Cardiac fibroblast (primary cell): ENCODE measurements around the gene TMEM38B.

Experiments
- DNase-seq, 2 donors: peaks; one replicate each; pipeline versions ENCODE4 v3.0.0 to v3.0.0-alpha.2; 2010; ENCODE audit warnings: low read depth in 2 of 2
- H3K4me3 ChIP-seq, 2 donors: replicated peaks in 1 of 2; 1 replicate in 1 of 2; 2 replicates in 1 of 2; pipeline ENCODE4 v1.5.1; 2011; ENCODE audit warnings: low read depth in 2 of 2, low read length in 2 of 2, mild to moderate bottlenecking in 2 of 2, moderate library complexity in 1 of 2
- TF ChIP-seq, protein P1 (sequence below): IDR thresholded peaks from one replicate; pipeline ENCODE4 v1.5.1; 2011; ENCODE audit warnings: low read depth, mild to moderate bottlenecking, low read length, inconsistent platforms

The TMEM38B gene

DNA sequence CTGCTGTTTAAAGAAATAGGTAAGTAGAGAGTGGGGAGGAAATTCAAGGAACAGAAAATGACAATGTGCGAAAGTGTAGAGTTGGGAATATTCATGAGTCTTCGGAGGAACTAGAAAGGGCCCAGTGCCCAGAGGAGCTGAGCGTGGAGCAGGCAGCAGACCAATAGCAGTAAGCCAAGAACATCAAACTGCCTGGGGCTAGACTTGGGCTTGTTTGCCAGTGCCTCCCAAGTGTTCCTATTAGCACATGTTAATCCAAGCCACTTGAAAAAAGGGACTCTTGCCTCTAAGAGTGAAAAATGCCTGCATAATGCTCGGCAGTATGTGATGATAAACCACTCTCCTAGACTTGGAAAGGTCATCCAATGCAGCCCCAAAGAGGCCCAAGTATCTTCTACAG, 33.3 kb upstream of the TMEM38B start:
- no peak for DNase-seq
- H3K4me3 ChIP-seq = no peak overlapping the region
- TF ChIP-seq, protein P1, sequence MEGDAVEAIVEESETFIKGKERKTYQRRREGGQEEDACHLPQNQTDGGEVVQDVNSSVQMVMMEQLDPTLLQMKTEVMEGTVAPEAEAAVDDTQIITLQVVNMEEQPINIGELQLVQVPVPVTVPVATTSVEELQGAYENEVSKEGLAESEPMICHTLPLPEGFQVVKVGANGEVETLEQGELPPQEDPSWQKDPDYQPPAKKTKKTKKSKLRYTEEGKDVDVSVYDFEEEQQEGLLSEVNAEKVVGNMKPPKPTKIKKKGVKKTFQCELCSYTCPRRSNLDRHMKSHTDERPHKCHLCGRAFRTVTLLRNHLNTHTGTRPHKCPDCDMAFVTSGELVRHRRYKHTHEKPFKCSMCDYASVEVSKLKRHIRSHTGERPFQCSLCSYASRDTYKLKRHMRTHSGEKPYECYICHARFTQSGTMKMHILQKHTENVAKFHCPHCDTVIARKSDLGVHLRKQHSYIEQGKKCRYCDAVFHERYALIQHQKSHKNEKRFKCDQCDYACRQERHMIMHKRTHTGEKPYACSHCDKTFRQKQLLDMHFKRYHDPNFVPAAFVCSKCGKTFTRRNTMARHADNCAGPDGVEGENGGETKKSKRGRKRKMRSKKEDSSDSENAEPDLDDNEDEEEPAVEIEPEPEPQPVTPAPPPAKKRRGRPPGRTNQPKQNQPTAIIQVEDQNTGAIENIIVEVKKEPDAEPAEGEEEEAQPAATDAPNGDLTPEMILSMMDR = no peak

DNA sequence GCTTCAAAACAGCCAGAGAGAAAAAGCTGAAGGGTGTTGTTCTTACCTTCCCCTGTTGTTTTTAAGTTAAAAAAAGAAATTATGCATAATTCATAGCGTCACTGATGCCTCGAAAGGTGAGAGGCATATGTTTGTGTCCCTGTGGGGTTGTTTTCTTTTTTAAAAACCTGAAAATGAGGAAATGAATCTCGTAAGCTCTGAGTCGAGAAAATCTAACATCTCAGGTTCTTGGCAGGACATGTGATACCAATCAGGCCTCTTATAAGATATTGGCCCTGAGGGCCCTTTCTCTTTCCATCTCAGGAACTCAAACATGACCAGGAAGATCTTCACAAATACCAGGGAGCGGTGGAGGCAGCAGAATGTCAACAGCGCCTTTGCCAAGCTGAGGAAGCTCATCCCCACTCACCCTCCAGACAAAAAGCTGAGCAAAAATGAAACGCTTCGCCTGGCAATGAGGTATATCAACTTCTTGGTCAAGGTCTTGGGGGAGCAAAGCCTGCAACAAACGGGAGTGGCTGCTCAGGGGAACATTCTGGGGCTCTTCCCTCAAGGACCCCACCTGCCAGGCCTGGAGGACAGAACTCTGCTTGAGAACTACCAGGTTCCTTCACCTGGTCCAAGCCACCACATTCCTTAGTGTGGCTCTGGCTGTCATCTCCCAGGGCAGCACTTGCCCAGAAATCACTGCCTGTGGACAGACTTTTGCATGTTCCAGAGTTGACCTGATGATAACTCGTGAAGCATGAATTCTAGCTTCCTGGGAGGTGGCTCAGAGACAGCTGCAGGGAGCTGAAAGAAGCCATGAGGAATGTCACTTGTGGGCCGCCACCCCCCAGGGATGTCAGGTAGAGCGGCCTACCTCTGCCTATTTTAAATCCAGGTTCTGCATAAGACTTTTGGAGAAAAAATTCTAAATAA, 31.9 kb upstream of the TMEM38B start, which contains the start of gene TAL2:
Gene TAL2, plus strand, starts transcription at position 274 of the 921 bp plus-strand sequence. Its CDS starts 40 bp downstream, at position 314.
- DNase-seq = no peak
- TF ChIP-seq, protein P1 = no peak
- no peak within 1 kb of the TSS for H3K4me3 ChIP-seq

DNA sequence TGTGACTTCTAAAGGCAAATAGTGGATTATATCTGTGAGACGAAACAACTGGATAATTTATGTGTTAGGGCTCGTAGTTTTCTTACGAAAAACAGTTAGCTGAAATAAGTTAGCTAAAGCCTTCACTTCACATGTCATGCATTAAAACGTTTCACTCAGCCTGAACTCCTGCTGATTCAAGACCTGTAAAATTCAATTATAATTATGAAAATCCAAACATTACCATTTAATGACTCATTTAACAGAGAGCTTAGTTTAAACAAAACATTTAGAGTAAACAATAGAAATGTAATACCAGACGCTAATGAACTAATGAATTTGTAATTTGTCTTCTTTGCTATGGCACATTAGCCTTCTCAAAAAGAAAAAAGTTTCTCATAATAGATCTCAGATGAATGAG, 30.4 kb upstream of the TMEM38B start:
- TF ChIP-seq, protein P1 = no peak
- H3K4me3 ChIP-seq = no peak overlapping the region
- DNase-seq = no peak

DNA sequence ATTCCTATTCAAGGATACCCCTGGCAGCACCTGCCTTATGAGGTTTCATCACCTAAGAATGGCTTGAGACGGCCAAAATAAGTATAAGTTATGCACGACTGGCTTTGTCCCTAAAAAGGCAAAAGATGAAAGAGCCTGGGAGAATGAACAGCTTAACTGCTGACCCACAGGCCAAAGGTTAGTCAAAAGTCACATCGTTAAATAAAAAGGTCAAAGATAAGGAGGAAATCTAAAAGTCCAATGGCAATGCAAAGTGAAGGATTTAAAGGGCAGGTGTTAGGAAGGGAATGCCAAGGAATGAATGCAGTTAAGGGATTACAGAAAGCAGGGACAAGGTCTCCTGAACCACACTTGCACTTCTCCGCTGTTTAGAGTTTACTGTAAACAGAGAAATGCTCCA, 26.5 kb upstream of the TMEM38B start:
- no peak for DNase-seq
- TF ChIP-seq, protein P1 = no peak
- H3K4me3 ChIP-seq = no peak overlapping the region

DNA sequence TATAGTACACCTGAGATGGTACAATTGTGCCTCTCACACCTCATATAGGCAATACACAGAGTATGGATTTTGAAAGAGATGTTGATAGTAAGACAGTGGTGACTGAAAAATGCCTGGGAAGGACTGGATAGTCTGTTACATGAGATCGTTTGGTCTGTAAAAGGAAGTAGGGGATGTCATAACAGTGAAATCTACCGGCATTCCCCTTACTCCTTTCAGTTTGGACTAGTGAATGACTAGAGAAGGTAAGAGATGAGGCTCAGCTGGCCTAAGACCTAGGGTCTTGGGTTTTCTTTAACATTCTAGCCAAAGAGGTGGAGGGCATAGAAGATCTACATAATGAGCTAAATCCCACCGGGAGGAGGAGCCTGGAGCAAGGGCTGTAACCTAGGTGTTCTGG, 24.0 kb upstream of the TMEM38B start:
- H3K4me3 ChIP-seq = no peak overlapping the region
- TF ChIP-seq, protein P1 = no peak
- DNase-seq = no peak

DNA sequence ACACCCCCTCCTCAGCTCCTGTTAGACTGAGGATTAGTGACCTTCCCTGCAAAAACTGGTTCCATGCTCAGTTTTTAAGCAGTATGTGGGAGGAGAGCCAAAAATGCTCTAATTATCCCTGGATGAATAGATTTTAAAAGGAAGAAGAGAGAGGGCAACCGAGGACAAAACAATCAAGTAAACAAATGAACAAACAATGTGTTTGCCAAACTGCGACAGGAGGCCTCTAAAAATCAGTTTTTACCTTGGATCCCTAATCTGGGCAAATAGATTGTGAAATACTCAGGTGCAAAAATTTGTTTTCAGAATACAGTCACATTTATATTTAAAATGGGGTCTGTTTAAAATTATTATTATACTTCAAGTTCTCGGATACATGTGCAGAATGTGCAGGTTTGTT, 23.6 kb upstream of the TMEM38B start:
- DNase-seq = no peak
- H3K4me3 ChIP-seq = no peak overlapping the region
- TF ChIP-seq, protein P1 = no peak
